Measurements from ENCODE around the gene DTX4.

Gene DTX4

GRCh38 chr11:59218893-59219292 lies 47.0 kb downstream of the DTX4 start:
- DNase-seq (ENCODE audit: low read depth in 2 of 2): no peak

- DNase-seq (ENCODE audit: low read depth in 2 of 2): no peak
Observed at GRCh38 chr11:59219836-59220235, 47.9 kb downstream of the DTX4 start.

GRCh38 chr11:59221441-59221840 lies 49.5 kb downstream of the DTX4 start:
- no peak for DNase-seq (ENCODE audit: low read depth in 2 of 2)

- DNase-seq (ENCODE audit: low read depth in 2 of 2): no peak
Observed at GRCh38 chr11:59222464-59223060, 50.6 kb downstream of the DTX4 start.

- DNase-seq (ENCODE audit: low read depth in 2 of 2): no peak
Observed at GRCh38 chr11:59223177-59223576, 51.2 kb downstream of the DTX4 start.

GRCh38 chr11:59223611-59224010 lies 51.7 kb downstream of the DTX4 start:
- no peak for DNase-seq (ENCODE audit: low read depth in 2 of 2)

GRCh38 chr11:59224351-59224928 lies 52.5 kb downstream of the DTX4 start:
- no peak for DNase-seq (ENCODE audit: low read depth in 2 of 2)

- no peak for DNase-seq (ENCODE audit: low read depth in 2 of 2)
Observed at GRCh38 chr11:59225017-59225416, 53.1 kb downstream of the DTX4 start.

GRCh38 chr11:59226396-59226795 lies 54.5 kb downstream of the DTX4 start:
- no peak for DNase-seq (ENCODE audit: low read depth in 2 of 2)

- no peak for DNase-seq (ENCODE audit: low read depth in 2 of 2)
Observed at GRCh38 chr11:59240322-59240721, 68.4 kb downstream of the DTX4 start.

GRCh38 chr11:59243633-59244032 lies 71.7 kb downstream of the DTX4 start:
- DNase-seq (ENCODE audit: low read depth in 2 of 2): no peak

- DNase-seq (ENCODE audit: low read depth in 2 of 2): no peak
Observed at GRCh38 chr11:59247531-59248227, 75.7 kb downstream of the DTX4 start.

GRCh38 chr11:59249535-59249934 lies 77.6 kb downstream of the DTX4 start:
- DNase-seq (ENCODE audit: low read depth in 2 of 2): no peak

GRCh38 chr11:59253001-59253400 lies 81.1 kb downstream of the DTX4 start:
- no peak for DNase-seq (ENCODE audit: low read depth in 2 of 2)

GRCh38 chr11:59254286-59254685 lies 82.4 kb downstream of the DTX4 start:
- no peak for DNase-seq (ENCODE audit: low read depth in 2 of 2)

GRCh38 chr11:59255281-59255680 lies 83.3 kb downstream of the DTX4 start:
- DNase-seq (ENCODE audit: low read depth in 2 of 2): no peak

All from stimulated activated CD4-positive, alpha-beta T cell treated with anti-CD3 and anti-CD28 coated beads, Interleukin-4, amount 100 ng/mL, for 48 hours (primary cell).